Measurements from ENCODE around the gene SOX9. TPM values are rescaled to one million over a fixed set of nuclear protein-coding genes. Genes with fewer than 3 reads are reported as not detected.

SOX9 gene
- total RNA-seq, 2 donors from 2014 or later, result 52.3 to 74.2 TPM

- TF ChIP-seq CTCF (IDR thresholded peaks at IDR 0.05), result no peak
- intact Hi-C loops (cut with DNase I), result no loop called here
- no peak overlapping the region for H3K4me3 ChIP-seq
- H3K9ac ChIP-seq (ENCODE audit: low read depth in 2 of 2, low read length in 2 of 2), result no peak overlapping the region
- H3K36me3 ChIP-seq, result no peaks in the 10 kb centered on the region
- no peak for DNase-seq
- no peaks in the 10 kb centered on the region for H3K27me3 ChIP-seq
- H3K27ac ChIP-seq, result no peak overlapping the region
- H3K4me1 ChIP-seq, result no peaks in the 10 kb centered on the region
- no peaks in the 10 kb centered on the region for H3K9me3 ChIP-seq
Observed at GRCh38 chr17:72093707-72094106, 27.1 kb upstream of the SOX9 start.

GRCh38 chr17:72095316-72095715 is 25.5 kb upstream of the SOX9 start:
- Histone ChIP-seq H3K36me3 (no peaks in the 10 kb centered on the region), H3K27me3 (no peaks in the 10 kb centered on the region), H3K9me3 (no peaks in the 10 kb centered on the region), H3K9ac (ENCODE audit: low read depth in 2 of 2, low read length in 2 of 2) (no peak overlapping the region), H3K27ac (no peak overlapping the region), H3K4me3 (no peak overlapping the region), H3K4me1 (no peaks in the 10 kb centered on the region)
- intact Hi-C loops (cut with DNase I), result no loop called here
- TF ChIP-seq CTCF (IDR thresholded peaks at IDR 0.05), result no peak
- no peak for DNase-seq

- no peak for DNase-seq
- Histone ChIP-seq H3K4me1 (no peaks in the 10 kb centered on the region), H3K4me3 (no peak overlapping the region), H3K36me3 (no peaks in the 10 kb centered on the region), H3K9ac (ENCODE audit: low read depth in 2 of 2, low read length in 2 of 2) (no peak overlapping the region), H3K27me3 (no peaks in the 10 kb centered on the region), H3K9me3 (no peaks in the 10 kb centered on the region), H3K27ac (no peak overlapping the region)
- intact Hi-C loops (cut with DNase I), result no loop called here
- no peak for TF ChIP-seq CTCF (IDR thresholded peaks at IDR 0.05)
Observed at GRCh38 chr17:72097144-72097543, 23.7 kb upstream of the SOX9 start.

- H3K27ac ChIP-seq, result no peak overlapping the region
- no peaks in the 10 kb centered on the region for H3K27me3 ChIP-seq
- no peaks in the 10 kb centered on the region for H3K36me3 ChIP-seq
- TF ChIP-seq CTCF (IDR thresholded peaks at IDR 0.05), result no peak
- DNase-seq, result no peak
- no peaks in the 10 kb centered on the region for H3K9me3 ChIP-seq
- no peaks in the 10 kb centered on the region for H3K4me1 ChIP-seq
- no peak overlapping the region for H3K9ac ChIP-seq (ENCODE audit: low read depth in 2 of 2, low read length in 2 of 2)
- no peak overlapping the region for H3K4me3 ChIP-seq
- intact Hi-C loops (cut with DNase I), result no loop called here
Observed at GRCh38 chr17:72099919-72100318, 20.9 kb upstream of the SOX9 start.

GRCh38 chr17:72100470-72100869 is 20.4 kb upstream of the SOX9 start:
- Histone ChIP-seq H3K36me3 (no peaks in the 10 kb centered on the region), H3K9ac (ENCODE audit: low read depth in 2 of 2, low read length in 2 of 2) (no peak overlapping the region), H3K9me3 (no peaks in the 10 kb centered on the region), H3K4me1 (no peaks in the 10 kb centered on the region), H3K27me3 (no peaks in the 10 kb centered on the region), H3K4me3 (no peak overlapping the region), H3K27ac (no peak overlapping the region)
- DNase-seq, result no peak
- no peak for TF ChIP-seq CTCF (IDR thresholded peaks at IDR 0.05)
- intact Hi-C loops (cut with DNase I), result no loop called here

- no peak for TF ChIP-seq CTCF (IDR thresholded peaks at IDR 0.05)
- H3K27me3 ChIP-seq, result no peaks in the 10 kb centered on the region
- DNase-seq, result no peak
- no peak overlapping the region for H3K9ac ChIP-seq (ENCODE audit: low read depth in 2 of 2, low read length in 2 of 2)
- H3K27ac ChIP-seq, result no peak overlapping the region
- no peak overlapping the region for H3K4me3 ChIP-seq
- intact Hi-C loops (cut with DNase I), result no loop called here
- no peaks in the 10 kb centered on the region for H3K36me3 ChIP-seq
- H3K9me3 ChIP-seq, result no peaks in the 10 kb centered on the region
- no peaks in the 10 kb centered on the region for H3K4me1 ChIP-seq
Observed at GRCh38 chr17:72101526-72101925, 19.3 kb upstream of the SOX9 start.

All from colonic mucosa (tissue), 4 donors.